ENCODE measurements around the gene TMX2.
"Not testable (repeated sequence)": the region's sequence is repeated elsewhere in the genome, so short reads cannot be mapped to it uniquely, and the experiment has no call there.

GRCh38 chr11:57705432-57705831 is 7.0 kb upstream of the TMX2 start:
- TF ChIP-seq, protein P1, sequence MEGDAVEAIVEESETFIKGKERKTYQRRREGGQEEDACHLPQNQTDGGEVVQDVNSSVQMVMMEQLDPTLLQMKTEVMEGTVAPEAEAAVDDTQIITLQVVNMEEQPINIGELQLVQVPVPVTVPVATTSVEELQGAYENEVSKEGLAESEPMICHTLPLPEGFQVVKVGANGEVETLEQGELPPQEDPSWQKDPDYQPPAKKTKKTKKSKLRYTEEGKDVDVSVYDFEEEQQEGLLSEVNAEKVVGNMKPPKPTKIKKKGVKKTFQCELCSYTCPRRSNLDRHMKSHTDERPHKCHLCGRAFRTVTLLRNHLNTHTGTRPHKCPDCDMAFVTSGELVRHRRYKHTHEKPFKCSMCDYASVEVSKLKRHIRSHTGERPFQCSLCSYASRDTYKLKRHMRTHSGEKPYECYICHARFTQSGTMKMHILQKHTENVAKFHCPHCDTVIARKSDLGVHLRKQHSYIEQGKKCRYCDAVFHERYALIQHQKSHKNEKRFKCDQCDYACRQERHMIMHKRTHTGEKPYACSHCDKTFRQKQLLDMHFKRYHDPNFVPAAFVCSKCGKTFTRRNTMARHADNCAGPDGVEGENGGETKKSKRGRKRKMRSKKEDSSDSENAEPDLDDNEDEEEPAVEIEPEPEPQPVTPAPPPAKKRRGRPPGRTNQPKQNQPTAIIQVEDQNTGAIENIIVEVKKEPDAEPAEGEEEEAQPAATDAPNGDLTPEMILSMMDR (IDR thresholded peaks at IDR 0.05; ENCODE audit: poor library complexity, severe bottlenecking): not testable (repeated sequence)
- not testable (repeated sequence) for TF ChIP-seq EZH2 (IDR thresholded peaks at IDR 0.05; ENCODE audit: borderline replicate concordance, insufficient read depth, low read length, poor library complexity, severe bottlenecking)
